ENCODE measurements around the gene NME9. TPM values are rescaled to one million over a fixed set of nuclear protein-coding genes. Genes with fewer than 3 reads are reported as not detected.

Gene NME9
- total RNA-seq, 1 experiment from 2014 or later, result not detected

GRCh38 chr3:138351151-138351550, 21.5 kb upstream of the NME9 start:
- CTCF ChIA-PET, result no interaction called here
- no peaks in the 10 kb centered on the region for H3K36me3 ChIP-seq (ENCODE audit: control insufficient read depth, insufficient read depth, low read length)
- intact Hi-C loops (cut with micrococcal nuclease; ENCODE audit: unreplicated experiment), result no loop called here
- TF ChIP-seq SIN3A (IDR thresholded peaks at IDR 0.05; ENCODE audit: borderline replicate concordance, insufficient read depth, low read depth, low read length), result no peak
- TF ChIP-seq TCF7L2 (IDR thresholded peaks at IDR 0.05; ENCODE audit: low read depth, low read length), result no peak
- no peak for TF ChIP-seq POLR2AphosphoS5 (IDR thresholded peaks at IDR 0.05; ENCODE audit: low read depth, low read length)
- TF ChIP-seq, protein P1, sequence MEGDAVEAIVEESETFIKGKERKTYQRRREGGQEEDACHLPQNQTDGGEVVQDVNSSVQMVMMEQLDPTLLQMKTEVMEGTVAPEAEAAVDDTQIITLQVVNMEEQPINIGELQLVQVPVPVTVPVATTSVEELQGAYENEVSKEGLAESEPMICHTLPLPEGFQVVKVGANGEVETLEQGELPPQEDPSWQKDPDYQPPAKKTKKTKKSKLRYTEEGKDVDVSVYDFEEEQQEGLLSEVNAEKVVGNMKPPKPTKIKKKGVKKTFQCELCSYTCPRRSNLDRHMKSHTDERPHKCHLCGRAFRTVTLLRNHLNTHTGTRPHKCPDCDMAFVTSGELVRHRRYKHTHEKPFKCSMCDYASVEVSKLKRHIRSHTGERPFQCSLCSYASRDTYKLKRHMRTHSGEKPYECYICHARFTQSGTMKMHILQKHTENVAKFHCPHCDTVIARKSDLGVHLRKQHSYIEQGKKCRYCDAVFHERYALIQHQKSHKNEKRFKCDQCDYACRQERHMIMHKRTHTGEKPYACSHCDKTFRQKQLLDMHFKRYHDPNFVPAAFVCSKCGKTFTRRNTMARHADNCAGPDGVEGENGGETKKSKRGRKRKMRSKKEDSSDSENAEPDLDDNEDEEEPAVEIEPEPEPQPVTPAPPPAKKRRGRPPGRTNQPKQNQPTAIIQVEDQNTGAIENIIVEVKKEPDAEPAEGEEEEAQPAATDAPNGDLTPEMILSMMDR (IDR thresholded peaks at IDR 0.05), result no peak
- TF ChIP-seq REST (IDR thresholded peaks at IDR 0.05; ENCODE audit: insufficient read depth in 1 of 2, low read depth in 2 of 2, low read length in 1 of 2), result no peak
- no peak for ATAC-seq
- H3K4me1 ChIP-seq (ENCODE audit: control insufficient read depth, insufficient read depth, low read length), result peaks cover 5% of the 10 kb centered on the region; the same call in 1 of the 2 replicates
- no peaks in the 10 kb centered on the region for H3K27me3 ChIP-seq (ENCODE audit: control insufficient read depth, insufficient read depth, low read length)
- no peak overlapping the region for H3K27ac ChIP-seq (ENCODE audit: low read length)
- DNase-seq (ENCODE audit: low read depth, low spot score), result no peak
- in situ Hi-C loops (cut with HindIII; ENCODE audit: low pct_unique_long_range_greater_than_20kb, low sequenced_read_pairs), result no loop called here
- POLR2A ChIA-PET, result interaction anchor here (0.6 kb wide), 1 partner anchor 16 kb away, joined by 3 read pairs; no protein-coding TSS in a partner anchor
- no TSS peak for BruUV-seq (replicated peaks)
- H3K4me3 ChIP-seq (ENCODE audit: low read depth in 2 of 2, low read length in 2 of 2), result no peak overlapping the region
- H3K9me3 ChIP-seq (ENCODE audit: control insufficient read depth, insufficient read depth, low read depth, low read length), result no peaks in the 10 kb centered on the region

DNA sequence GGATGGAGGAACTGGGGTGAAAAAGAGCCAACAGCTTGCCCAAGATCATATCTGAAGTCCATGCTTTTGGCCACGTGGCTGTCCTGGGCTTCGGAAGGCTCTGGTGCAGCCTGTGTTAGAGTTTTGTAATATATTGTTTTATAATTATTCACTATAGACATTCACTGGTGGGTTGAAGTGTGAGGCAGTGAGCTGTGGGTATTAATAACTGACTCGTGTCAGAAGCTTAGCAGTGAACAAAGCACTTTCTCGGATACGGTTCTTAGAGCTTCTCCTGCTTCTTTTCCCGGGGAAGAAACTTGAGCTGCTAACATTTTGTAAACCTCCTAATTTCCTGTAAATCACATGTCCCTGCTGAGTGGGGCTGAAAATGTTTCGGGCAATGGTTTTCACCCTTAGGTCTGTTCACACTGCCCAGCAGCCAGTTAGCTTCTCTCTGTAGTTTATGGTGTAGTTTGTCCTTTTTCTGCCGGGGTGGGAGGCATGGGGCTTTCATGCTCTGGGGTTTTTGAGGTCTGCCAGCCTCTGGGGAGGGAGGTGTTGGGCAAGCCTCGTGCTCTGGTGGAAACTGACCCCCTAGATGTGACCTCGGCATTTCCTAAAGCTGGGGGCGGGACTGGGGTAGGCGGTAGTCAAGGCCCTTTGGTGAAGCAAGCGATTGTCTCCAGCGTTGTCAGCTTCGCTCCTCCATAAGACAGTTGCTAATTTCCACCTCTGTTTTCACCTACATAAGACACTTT, 20.4 kb upstream of the NME9 start:
- Histone ChIP-seq H3K27ac (ENCODE audit: low read length) (no peak overlapping the region), H3K36me3 (ENCODE audit: control insufficient read depth, insufficient read depth, low read length) (no peaks in the 10 kb centered on the region), H3K4me3 (ENCODE audit: low read depth in 2 of 2, low read length in 2 of 2) (no peak overlapping the region), H3K9me3 (ENCODE audit: control insufficient read depth, insufficient read depth, low read depth, low read length) (no peaks in the 10 kb centered on the region), H3K4me1 (ENCODE audit: control insufficient read depth, insufficient read depth, low read length) (peaks cover 5% of the 10 kb centered on the region; the same call in 1 of the 2 replicates), H3K27me3 (ENCODE audit: control insufficient read depth, insufficient read depth, low read length) (no peaks in the 10 kb centered on the region)
- TSS peak; percentile 58 for BruUV-seq (replicated peaks)
- ChIA-PET POLR2A (interaction anchor here (0.6 to 1.1 kb wide), 3 partner anchors 22 to 143 kb away, joined by 4 to 18 read pairs (median 13); no protein-coding TSS in a partner anchor), CTCF (no interaction called here)
- intact Hi-C loops (cut with micrococcal nuclease; ENCODE audit: unreplicated experiment), result no loop called here
- no peak for TF ChIP-seq TCF7L2 (IDR thresholded peaks at IDR 0.05; ENCODE audit: low read depth, low read length)
- no peak for ATAC-seq
- in situ Hi-C loops (cut with HindIII; ENCODE audit: low pct_unique_long_range_greater_than_20kb, low sequenced_read_pairs), result no loop called here
- DNase-seq (ENCODE audit: low read depth, low spot score), result no peak

Data from Panc1 (cell line).